PC-3 (cell line): ENCODE data around the gene PCDH9. TPM values are rescaled to one million over a fixed set of nuclear protein-coding genes. Genes with fewer than 3 reads are reported as not detected.

Source experiments
- ATAC-seq: fragments of 200-7000 bp; cut with Tn5 transposase; 2 replicates; pipeline ENCODE4 v1.9.1; 2020; ENCODE audit warnings: mild to moderate bottlenecking, moderate library complexity
- BruUV-seq: library from RNA; stranded (reverse); fragments of 400-500 nt; replicated peaks from 2 replicates; lab custom pipeline; 2021; lab: Mats Ljungman, UMichigan
- CTCF ChIA-PET: fragments of 300-600 bp; sonication (Branson Sonifier 250); formaldehyde crosslinking; loops from one replicate; lab custom pipeline; 2022; ENCODE audit warnings: antibody characterized with exemption; lab: Charles Lee
- POLR2A ChIA-PET: fragments of 300-600 bp; sonication (Branson Sonifier 250); formaldehyde crosslinking; loops from one replicate; lab custom pipeline; 2022; ENCODE audit warnings: antibody characterized with exemption; ENCODE audit not compliant: unreplicated experiment; lab: Charles Lee
- DNase-seq: peaks from one replicate; pipeline ENCODE4 v3.0.0-alpha.2; 2015
- H2AFZ ChIP-seq: fragments of 300-600 bp; sonication (generic); 2 replicates; pipeline ENCODE4 v1.6.0; 2016; ENCODE audit warnings: antibody characterized with exemption, low read length
- H3F3A ChIP-seq: fragments of 300-600 bp; sonication (generic); one replicate; pipeline ENCODE4 v1.6.0; 2017; ENCODE audit warnings: antibody characterized with exemption, low read length, control low read depth, mild to moderate bottlenecking; ENCODE audit not compliant: unreplicated experiment
- H3K27ac ChIP-seq: fragments of 300-600 bp; sonication (generic); 2 replicates; pipeline ENCODE4 v1.5.1; 2016; ENCODE audit warnings: mild to moderate bottlenecking, low read length
- H3K27me3 ChIP-seq: fragments of 300-600 bp; sonication (generic); 2 replicates; pipeline ENCODE4 v1.6.1; 2016; ENCODE audit warnings: low read length, mixed read lengths
- H3K36me3 ChIP-seq: fragments of 300-600 bp; sonication (generic); 2 replicates; pipeline ENCODE4 v1.6.1; 2016; ENCODE audit warnings: low read depth, mixed run types, low read length, mixed read lengths
- H3K4me1 ChIP-seq: fragments of 300-600 bp; sonication (generic); 2 replicates; pipeline ENCODE4 v1.5.1; 2016; ENCODE audit warnings: low read length; ENCODE audit not compliant: insufficient read depth
- H3K4me2 ChIP-seq: fragments of 300-600 bp; sonication (generic); 2 replicates; pipeline ENCODE4 v1.6.0; 2016; ENCODE audit warnings: low read length
- H3K4me3 ChIP-seq: fragments of 300-600 bp; sonication (generic); 2 replicates; pipeline ENCODE4 v1.5.1; 2016; ENCODE audit warnings: mild to moderate bottlenecking, low read length, mixed read lengths
- H3K79me2 ChIP-seq: fragments of 300-600 bp; sonication (generic); 2 replicates; pipeline ENCODE4 v1.6.1; 2017; ENCODE audit warnings: low read length, mixed read lengths
- H3K9ac ChIP-seq: fragments of 300-600 bp; sonication (generic); 2 replicates; pipeline ENCODE4 v1.6.0; 2016; ENCODE audit warnings: mild to moderate bottlenecking, low read length
- H3K9me2 ChIP-seq: fragments of 300-600 bp; sonication (generic); replicated peaks from 2 replicates; pipeline ENCODE4 v1.6.1; 2016; ENCODE audit warnings: mixed run types, low read length, mixed read lengths
- H3K9me3 ChIP-seq: fragments of 300-600 bp; sonication (generic); 2 replicates; pipeline ENCODE4 v1.6.1; 2016; ENCODE audit warnings: low read length, mixed read lengths
- H4K20me1 ChIP-seq: fragments of 300-600 bp; sonication (generic); 2 replicates; pipeline ENCODE4 v1.6.1; 2016; ENCODE audit warnings: low read length, mixed read lengths
- CTCF ChIP-seq: fragments of 300-600 bp; sonication (generic); conservative IDR thresholded peaks from 2 replicates; pipeline ENCODE4 v1.5.1; 2017; ENCODE audit warnings: antibody characterized with exemption, low read depth, mild to moderate bottlenecking, low read length
- EZH2 ChIP-seq: fragments of 300-600 bp; sonication (generic); IDR thresholded peaks from one replicate; pipeline ENCODE4 v1.6.1; 2017; ENCODE audit warnings: antibody characterized with exemption, mild to moderate bottlenecking, low read length; ENCODE audit not compliant: unreplicated experiment
- EZH2phosphoT487 ChIP-seq: fragments of 300-600 bp; sonication (generic); IDR thresholded peaks from 2 replicates; pipeline ENCODE4 v1.6.1; 2018; ENCODE audit warnings: mild to moderate bottlenecking, antibody characterized with exemption, low read length, borderline replicate concordance
- intact Hi-C: fragments of 100-400 bp; cut with micrococcal nuclease; formaldehyde crosslinking; loops from 2 replicates; pipeline ENCODE4 v1.9.0; 2023
- total RNA-seq: library from RNA; depleted of rRNA; stranded (reverse); fragments of >200 nt; gene quantifications from 2 replicates; pipeline ENCODE4 v1.2.3, GENCODE V29; 2014

PCDH9 gene
- total RNA-seq, 1 experiment from 2014 or later, result 0.98 TPM

- Histone ChIP-seq H3K4me2 (no peak overlapping the region), H3K9me2 (no peaks in the 10 kb centered on the region), H3K4me1 (no peaks in the 10 kb centered on the region), H3K79me2 (no peaks in the 10 kb centered on the region), H3K36me3 (no peaks in the 10 kb centered on the region), H3K9me3 (no peaks in the 10 kb centered on the region), H4K20me1 (no peaks in the 10 kb centered on the region), H3F3A (no peaks in the 10 kb centered on the region), H3K27me3 (no peaks in the 10 kb centered on the region), H3K9ac (no peak overlapping the region), H3K4me3 (no peak overlapping the region), H3K27ac (no peak overlapping the region), H2AFZ (no peak overlapping the region)
- ChIA-PET CTCF (no interaction called here), POLR2A (no interaction called here)
- BruUV-seq, result no TSS peak
- no peak for ATAC-seq
- TF ChIP-seq CTCF (no peak), EZH2phosphoT487 (no peak), EZH2 (no peak)
- DNase-seq, result no peak
- intact Hi-C loops, result no loop called here
Observed at GRCh38 chr13:66840621-66841020, 389.5 kb downstream of the PCDH9 start.

DNA sequence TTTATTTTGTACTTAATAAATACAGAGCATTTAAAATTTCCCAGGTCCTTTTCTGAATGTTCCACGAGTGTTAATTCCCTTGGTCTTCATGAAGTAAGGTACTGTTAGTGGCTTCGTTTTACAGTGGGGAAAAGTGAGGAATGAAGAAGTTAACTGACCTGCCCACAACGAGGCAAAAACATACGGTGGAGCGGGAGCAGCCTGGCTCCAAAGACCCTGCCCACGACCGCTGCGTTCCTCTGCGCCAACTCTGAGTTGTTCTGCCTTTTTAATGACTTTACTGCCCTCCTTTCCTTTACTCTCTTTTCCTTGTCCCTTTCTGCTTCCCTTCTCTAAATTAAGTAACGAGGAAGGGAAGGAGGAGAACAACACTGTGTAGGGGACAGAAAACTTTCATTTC is 392.9 kb downstream of the PCDH9 start:
- BruUV-seq, result no TSS peak
- ChIA-PET POLR2A (no interaction called here), CTCF (no interaction called here)
- DNase-seq (no peak), ATAC-seq (no peak)
- H3K36me3 ChIP-seq, result no peaks in the 10 kb centered on the region
- no peak overlapping the region for H2AFZ ChIP-seq
- H3K4me1 ChIP-seq, result no peaks in the 10 kb centered on the region
- H3K4me3 ChIP-seq, result no peak overlapping the region
- H3F3A ChIP-seq, result no peaks in the 10 kb centered on the region
- no peaks in the 10 kb centered on the region for H3K9me2 ChIP-seq
- no peaks in the 10 kb centered on the region for H4K20me1 ChIP-seq
- H3K27ac ChIP-seq, result no peak overlapping the region
- H3K79me2 ChIP-seq, result no peaks in the 10 kb centered on the region
- no peak for TF ChIP-seq EZH2
- no peak for TF ChIP-seq EZH2phosphoT487
- no peak for TF ChIP-seq CTCF
- H3K9ac ChIP-seq, result no peak overlapping the region
- H3K27me3 ChIP-seq, result no peaks in the 10 kb centered on the region
- H3K4me2 ChIP-seq, result no peak overlapping the region
- intact Hi-C loops, result no loop called here
- H3K9me3 ChIP-seq, result no peaks in the 10 kb centered on the region

DNA sequence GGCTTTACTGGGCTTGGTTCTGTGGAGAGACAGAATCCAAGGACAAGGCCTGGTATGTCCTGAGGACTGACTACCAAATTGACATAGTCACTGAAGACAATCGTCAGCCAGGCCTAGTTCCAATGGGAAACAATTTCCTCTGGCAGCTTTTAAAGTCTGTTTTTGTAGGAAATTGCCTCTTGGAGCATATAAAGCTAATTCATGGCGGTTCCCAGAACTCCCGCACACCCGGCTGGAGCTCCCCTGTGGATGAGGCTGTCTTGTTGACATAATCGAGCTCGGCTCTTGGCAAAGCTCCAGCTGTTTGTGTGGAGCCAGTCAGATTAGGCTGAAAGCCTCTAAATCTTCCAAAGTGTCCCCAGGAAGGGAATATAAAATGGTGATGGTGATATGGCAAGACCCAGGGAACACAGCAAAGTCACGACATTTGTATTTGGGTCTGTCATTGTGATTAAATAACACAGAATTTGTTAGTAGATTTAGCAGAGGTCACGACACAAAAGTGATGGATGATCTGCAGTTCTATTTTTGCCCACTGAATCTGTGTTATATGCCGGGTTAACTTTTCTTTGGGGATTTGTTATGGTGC is 395.0 kb downstream of the PCDH9 start:
- no peak for ATAC-seq
- Histone ChIP-seq H3K4me2 (no peak overlapping the region), H3K27ac (no peak overlapping the region), H3K9me3 (no peaks in the 10 kb centered on the region), H3K27me3 (no peaks in the 10 kb centered on the region), H2AFZ (no peak overlapping the region), H3K79me2 (no peaks in the 10 kb centered on the region), H4K20me1 (no peaks in the 10 kb centered on the region), H3K36me3 (no peaks in the 10 kb centered on the region), H3K4me1 (no peaks in the 10 kb centered on the region), H3F3A (no peaks in the 10 kb centered on the region), H3K9ac (no peak overlapping the region), H3K9me2 (no peaks in the 10 kb centered on the region), H3K4me3 (no peak overlapping the region)
- intact Hi-C loops, result no loop called here
- no peak for TF ChIP-seq CTCF
- BruUV-seq, result no TSS peak
- POLR2A ChIA-PET, result no interaction called here
- CTCF ChIA-PET, result interaction anchor here (0.6 kb wide), 1 partner anchor 389 kb away, joined by 3 read pairs; no protein-coding TSS in a partner anchor
- DNase-seq, result no peak
